NOMO-1 treated with DMSO at 0.1 percent for 48 hours (cell line): ENCODE results near the gene CCL5.

Source experiments
- DNase-seq: peaks from one replicate; lab custom pipeline; 2025; ENCODE audit not compliant: unreplicated experiment; lab: John Stamatoyannopoulos, UW

Gene CCL5

GRCh38 chr17:35879773-35880654, at the start of gene CCL5:
TSS of gene CCL5 (minus strand) at chr17:35880360.
- DNase-seq: peak; percentile 89

- DNase-seq: no peak
Measured at GRCh38 chr17:35927714-35928113, 47.6 kb upstream of the CCL5 start.

GRCh38 chr17:35923609-35924114, 43.5 kb upstream of the CCL5 start:
- no peak for DNase-seq

DNA sequence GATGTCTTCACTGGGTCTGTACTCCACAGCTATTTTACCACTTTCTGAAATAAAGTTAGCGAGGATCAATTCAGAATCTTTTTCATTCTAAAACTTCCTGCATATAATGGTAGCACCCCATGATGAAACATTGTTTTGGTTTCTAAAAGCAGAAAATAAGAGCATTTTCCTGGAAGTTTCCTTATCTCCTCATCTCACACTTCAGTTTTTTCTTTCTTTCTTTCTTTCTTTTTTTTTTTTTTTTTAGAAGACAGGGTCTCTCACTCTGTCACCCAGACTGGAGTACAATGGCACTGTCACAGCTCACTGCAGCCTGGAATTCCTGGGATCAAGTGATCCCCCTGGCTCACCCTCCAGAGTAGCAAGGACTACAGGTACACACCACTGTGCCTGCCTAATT, 40.1 kb upstream of the CCL5 start:
- no peak for DNase-seq

- peak; percentile 40 for DNase-seq
Measured at GRCh38 chr17:35918665-35919064, 38.5 kb upstream of the CCL5 start.

DNA sequence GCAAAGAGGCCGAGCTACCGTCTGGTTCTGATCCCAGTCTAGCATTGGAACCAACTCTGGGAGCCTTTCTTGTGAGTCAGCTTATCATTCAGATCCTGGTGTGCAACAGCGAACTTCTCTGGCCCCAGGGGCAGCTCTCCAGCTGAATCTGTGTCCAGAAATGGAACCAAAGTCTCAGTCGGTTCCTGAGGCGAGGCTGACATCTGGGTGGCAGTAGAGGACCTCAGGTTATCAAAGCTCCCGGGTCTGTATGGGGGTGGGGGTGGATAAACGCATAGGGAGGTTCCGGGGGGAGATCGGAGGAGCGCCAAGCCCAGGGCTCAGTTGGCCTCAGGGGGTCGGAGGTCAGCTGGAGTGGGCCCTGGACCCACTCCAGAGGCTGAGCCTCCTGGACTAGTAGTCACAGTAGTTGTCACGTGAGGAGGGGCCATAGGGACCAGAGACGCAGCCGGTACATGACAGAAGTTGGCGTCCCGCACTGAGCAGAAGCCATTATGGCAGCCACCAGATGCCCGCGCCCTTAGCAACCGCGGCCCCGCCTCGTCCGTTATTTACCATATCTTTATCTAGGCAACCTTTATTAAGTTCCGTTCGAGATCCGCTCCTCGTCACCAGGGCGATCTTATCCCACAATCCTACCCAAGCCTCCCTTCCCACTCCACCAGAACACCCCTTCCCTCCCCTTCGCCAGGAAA, 37.5 kb upstream of the CCL5 start:
- DNase-seq: no peak

- DNase-seq: no peak
Measured at GRCh38 chr17:35915153-35915964, 35.2 kb upstream of the CCL5 start.

DNA sequence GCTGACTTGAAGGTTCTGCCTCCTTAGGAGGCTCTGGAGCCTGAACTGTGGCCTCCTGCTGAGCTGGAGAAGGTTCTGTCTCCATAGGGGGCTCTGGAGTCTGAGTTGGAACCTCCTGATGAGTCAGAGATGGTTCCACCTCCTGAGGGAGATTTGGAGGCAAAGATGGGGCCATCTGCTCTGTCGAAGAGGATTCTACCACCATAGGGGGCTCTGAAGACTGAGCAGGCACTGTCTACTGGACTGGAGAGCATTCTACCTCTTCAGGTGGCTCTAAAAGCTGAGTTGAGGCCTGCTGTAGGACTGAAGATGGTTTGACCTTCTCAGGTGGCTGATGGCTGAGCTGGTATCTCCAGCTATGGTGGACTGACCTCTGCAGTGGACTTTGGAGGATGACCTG, 34.2 kb upstream of the CCL5 start:
- no peak for DNase-seq

GRCh38 chr17:35913609-35914008, 33.4 kb upstream of the CCL5 start:
- no peak for DNase-seq

- DNase-seq: no peak
Measured at GRCh38 chr17:35912942-35913341, 32.8 kb upstream of the CCL5 start.

DNA sequence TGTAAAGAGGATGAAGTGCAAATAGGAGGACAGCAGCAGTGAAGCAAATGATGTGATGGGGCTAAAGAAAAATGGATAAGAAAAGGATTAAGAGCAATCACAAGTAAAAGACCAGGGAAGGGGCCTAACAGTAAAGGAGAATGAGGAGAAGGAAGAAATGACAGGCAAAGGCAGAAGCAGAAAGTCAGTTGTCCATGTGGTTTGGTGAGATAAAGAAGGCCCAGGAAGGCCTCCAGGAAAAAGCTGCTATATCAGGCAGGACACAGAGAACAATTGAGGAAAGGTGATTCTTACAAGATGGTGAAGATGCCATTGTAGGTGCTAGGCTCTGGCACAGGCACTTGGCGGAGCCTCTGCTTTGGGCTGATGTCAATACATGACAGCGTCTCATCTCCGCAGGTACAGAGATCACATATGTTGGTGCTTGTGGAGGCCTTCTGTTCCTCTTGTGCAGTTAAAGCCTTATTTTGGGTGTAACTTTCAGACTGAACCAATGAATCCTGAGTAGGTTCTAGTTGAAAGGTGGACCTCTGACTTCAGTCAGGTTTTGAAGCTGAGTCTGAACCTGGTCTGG, 32.3 kb upstream of the CCL5 start:
- DNase-seq: no peak

DNA sequence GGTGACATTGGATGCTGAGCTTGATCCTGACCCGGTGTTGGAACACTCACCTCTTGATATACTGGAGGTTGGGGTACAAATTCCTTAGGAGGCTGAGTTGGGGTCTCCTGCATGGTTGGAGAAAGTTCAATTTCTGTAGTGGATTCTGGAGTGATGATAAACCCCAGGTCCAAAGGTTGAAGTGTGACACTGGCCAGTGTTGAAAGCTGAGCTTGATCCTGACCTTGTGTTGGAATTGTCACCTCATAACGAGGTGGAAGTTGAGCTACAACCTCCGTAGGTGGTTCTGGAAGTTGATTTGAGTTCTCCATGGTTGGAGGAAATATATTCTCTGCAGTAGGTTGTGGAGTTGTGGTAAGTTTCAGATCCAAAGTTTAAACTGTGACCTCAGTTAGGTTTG, 29.2 kb upstream of the CCL5 start:
- no peak for DNase-seq

DNA sequence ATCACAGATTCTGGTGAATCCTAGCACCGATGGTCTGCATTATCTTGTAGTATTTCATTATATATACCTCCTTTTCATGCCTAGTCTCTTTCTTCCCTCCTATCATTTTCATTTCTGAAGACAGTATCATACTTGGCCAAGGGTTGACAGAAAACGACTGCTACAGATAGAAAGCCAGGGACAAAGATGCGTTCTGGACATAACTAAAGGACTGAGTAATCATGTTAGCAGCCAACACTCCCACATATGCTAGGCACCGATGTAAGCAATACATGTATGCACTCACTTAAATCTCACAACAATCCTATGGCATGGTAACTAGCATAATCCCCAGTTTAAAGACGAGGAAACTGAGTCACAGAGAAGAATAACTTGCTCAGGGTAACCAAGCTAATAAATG, 27.5 kb upstream of the CCL5 start:
- no peak for DNase-seq

GRCh38 chr17:35906926-35907637, 26.9 kb upstream of the CCL5 start:
- no peak for DNase-seq

DNA sequence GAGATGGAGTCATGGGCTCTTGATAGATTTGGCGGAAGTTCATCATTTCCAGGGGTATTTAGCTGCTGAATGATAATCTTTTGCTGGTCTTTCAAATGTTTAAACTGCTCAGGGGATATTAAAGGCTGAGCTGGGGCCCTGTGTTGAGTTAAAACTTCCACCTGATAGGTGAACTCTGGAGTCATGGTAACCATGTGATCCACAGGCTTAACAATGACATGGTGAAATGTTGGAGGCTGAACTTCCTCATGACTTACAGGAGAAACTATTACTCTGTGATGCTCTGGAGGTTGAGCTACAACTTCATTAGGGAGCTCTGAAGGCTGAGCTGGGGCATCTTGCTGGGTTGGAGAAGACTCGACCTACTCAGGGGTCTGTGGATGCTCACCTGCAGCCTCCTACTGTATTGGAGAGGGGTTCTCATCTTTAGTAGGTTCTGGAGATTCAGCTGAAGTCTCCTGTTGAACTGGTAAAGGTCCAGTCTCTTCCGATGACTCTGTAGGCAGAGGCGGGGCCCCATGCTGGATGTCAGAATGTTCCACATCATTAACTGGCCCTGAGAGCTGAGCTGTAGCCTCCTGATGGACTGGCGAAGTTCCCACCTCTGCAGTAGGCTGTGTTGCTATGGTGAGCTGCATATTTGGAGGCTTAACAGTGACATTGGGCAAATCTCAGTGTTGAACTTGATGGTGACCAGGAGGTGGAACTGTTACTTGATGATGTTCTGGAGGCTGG, 26.2 kb upstream of the CCL5 start:
- peak; percentile 5 for DNase-seq

- DNase-seq: no peak
Measured at GRCh38 chr17:35903451-35903850, 23.3 kb upstream of the CCL5 start.

GRCh38 chr17:35901631-35902175, 21.5 kb upstream of the CCL5 start:
- no peak for DNase-seq

DNA sequence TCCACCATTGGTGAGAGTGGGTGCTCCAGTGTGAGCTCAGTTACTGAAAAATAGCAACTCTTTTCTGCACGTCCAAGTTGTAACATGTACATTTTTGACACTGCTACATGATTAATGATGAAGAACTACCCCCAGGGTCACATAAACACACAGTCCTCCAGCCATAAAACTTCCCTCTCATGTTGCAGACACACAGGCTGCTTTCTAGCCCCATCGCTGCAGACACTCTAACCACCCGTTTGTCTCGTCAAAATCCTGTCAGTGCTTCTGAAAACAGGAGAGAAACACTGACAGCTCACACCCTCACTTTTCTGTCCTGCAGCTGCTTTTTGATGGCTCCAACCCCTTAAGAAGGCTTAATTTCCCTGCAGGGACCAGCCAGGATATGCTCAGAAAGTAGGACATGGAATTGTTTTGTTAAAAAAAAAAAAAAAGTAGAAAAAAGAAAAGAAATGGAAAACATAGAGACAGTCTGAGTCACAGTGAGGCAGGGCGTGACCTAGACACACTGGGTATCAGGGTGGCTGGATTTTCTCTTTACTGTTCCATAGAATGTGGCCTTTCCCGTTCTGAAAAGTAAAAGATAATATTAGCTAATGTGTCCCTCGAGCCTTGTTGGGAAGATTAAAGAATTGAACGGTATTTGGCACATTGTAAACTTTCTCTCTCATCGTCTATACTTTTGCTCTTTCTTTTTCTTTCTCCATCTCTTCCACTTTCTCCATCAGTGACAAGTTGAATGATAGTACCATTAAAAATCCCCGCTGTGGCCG, 20.7 kb upstream of the CCL5 start:
- DNase-seq: peak; percentile 67

GRCh38 chr17:35900280-35900679, 20.1 kb upstream of the CCL5 start:
- no peak for DNase-seq
